DND-41 (cell line): ENCODE results near the gene UBXN10.

Source experiments
- CTCF ChIP-seq: IDR thresholded peaks from 2 replicates; pipeline ENCODE4 v1.5.1; 2012; ENCODE audit warnings: borderline replicate concordance, low read length, moderate library complexity, mild to moderate bottlenecking; ENCODE audit not compliant: poor library complexity, severe bottlenecking; ENCODE audit errors: extremely low read depth
- EZH2 ChIP-seq: IDR thresholded peaks from 3 replicates; pipeline ENCODE4 v1.6.1; 2012; ENCODE audit warnings: borderline replicate concordance, low read depth, mild to moderate bottlenecking, moderate library complexity, low read length, inconsistent platforms; ENCODE audit not compliant: severe bottlenecking

- no peak for TF ChIP-seq CTCF
- no peak for TF ChIP-seq EZH2
These were observed 43.3 kb downstream of the UBXN10 start for GRCh38 chr1:20229171-20229570.
